Measurements from ENCODE around the gene TRMT44. TPM values are rescaled to one million over a fixed set of nuclear protein-coding genes. Genes with fewer than 3 reads are reported as not detected.

Gene TRMT44
- total and polyA plus RNA-seq, 12 donors: 6.0 to 26.2 (median 12.5) TPM

- intact Hi-C loops (cut with DNase I): no loop called here
- 84 to 91% (median 89%) methylated on average over 7 to 9 of the region's 9 CpGs for WGBS, 4 donors
- Histone ChIP-seq H3K4me3 (no peak overlapping the region), H3K4me1 (replicated peaks in 1 of 2) (no peaks in the 10 kb centered on the region), H3K36me3 (replicated peaks in 1 of 2) (no peaks in the 10 kb centered on the region), H3K9me3 (replicated peaks in 1 of 3) (no peaks in the 10 kb centered on the region), H3K27ac (peak overlapping the region in 2 of 5 donors; percentile 69 to 91), H3K27me3 (no peaks in the 10 kb centered on the region)
- TF ChIP-seq POLR2A (IDR thresholded peaks at IDR 0.05) (no peak), CTCF (IDR thresholded peaks at IDR 0.05) (no peak)
- DNase-seq: no peak
These were observed 67.0 kb downstream of the TRMT44 start for GRCh38 chr4:8507624-8508023.

DNA sequence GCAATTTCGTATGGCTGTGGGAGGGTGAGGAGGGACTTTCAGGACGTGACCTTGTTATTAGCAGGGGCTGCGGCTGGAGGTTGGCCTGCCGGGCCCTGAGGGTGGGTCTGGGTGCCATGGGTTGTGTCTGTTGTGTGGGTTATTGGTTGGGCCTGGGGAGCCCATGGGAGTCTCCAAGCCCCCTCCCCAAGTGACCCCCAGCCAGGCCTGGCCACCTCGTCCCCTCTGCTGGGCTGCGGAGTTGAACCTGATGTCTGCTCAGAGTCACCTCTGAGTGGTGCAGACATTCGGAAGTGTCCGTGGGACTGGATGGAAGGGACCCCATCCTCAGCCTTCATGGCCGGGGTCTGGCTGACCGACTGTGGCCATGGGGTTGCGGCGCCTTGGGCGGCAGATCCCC lies 67.7 kb downstream of the TRMT44 start:
- no peak for TF ChIP-seq CTCF (IDR thresholded peaks at IDR 0.05)
- no peak for TF ChIP-seq POLR2A (IDR thresholded peaks at IDR 0.05)
- intact Hi-C loops (cut with DNase I): no loop called here
- no peak overlapping the region for H3K27ac ChIP-seq
- no peak overlapping the region for H3K4me3 ChIP-seq
- H3K36me3 ChIP-seq (replicated peaks in 1 of 2): no peaks in the 10 kb centered on the region
- no peaks in the 10 kb centered on the region for H3K27me3 ChIP-seq
- WGBS, 4 donors: 80 to 91% (median 87%) methylated on average over 4 to 13 of the region's 13 CpGs
- H3K9me3 ChIP-seq (replicated peaks in 1 of 3): no peaks in the 10 kb centered on the region
- no peak for DNase-seq
- no peaks in the 10 kb centered on the region for H3K4me1 ChIP-seq (replicated peaks in 1 of 2)

- DNase-seq: no peak
- Histone ChIP-seq H3K4me1 (replicated peaks in 1 of 2) (no peaks in the 10 kb centered on the region), H3K4me3 (no peak overlapping the region), H3K27ac (no peak overlapping the region), H3K27me3 (no peaks in the 10 kb centered on the region), H3K9me3 (replicated peaks in 1 of 3) (no peaks in the 10 kb centered on the region), H3K36me3 (replicated peaks in 1 of 2) (no peaks in the 10 kb centered on the region)
- intact Hi-C loops (cut with DNase I): no loop called here
- TF ChIP-seq POLR2A (IDR thresholded peaks at IDR 0.05): no peak
- TF ChIP-seq CTCF (IDR thresholded peaks at IDR 0.05): no peak
- 77 to 86% (median 84%) methylated on average over 9 of the region's 9 CpGs for WGBS, 4 donors
These were observed 68.2 kb downstream of the TRMT44 start for GRCh38 chr4:8508740-8509139.

- no peaks in the 10 kb centered on the region for H3K4me1 ChIP-seq (replicated peaks in 1 of 2)
- no peak overlapping the region for H3K27ac ChIP-seq
- no peaks in the 10 kb centered on the region for H3K27me3 ChIP-seq
- 87 to 95% (median 95%) methylated on average over 17 to 24 of the region's 24 CpGs for WGBS, 4 donors
- TF ChIP-seq CTCF (IDR thresholded peaks at IDR 0.05): no peak
- TF ChIP-seq POLR2A (IDR thresholded peaks at IDR 0.05): no peak
- no peaks in the 10 kb centered on the region for H3K36me3 ChIP-seq (replicated peaks in 1 of 2)
- no peak overlapping the region for H3K4me3 ChIP-seq
- H3K9me3 ChIP-seq (replicated peaks in 1 of 3): no peaks in the 10 kb centered on the region
- DNase-seq: no peak
- intact Hi-C loops (cut with DNase I): no loop called here
These were observed 68.9 kb downstream of the TRMT44 start for GRCh38 chr4:8509311-8509950.

Measured in adrenal gland (tissue), 12 donors.